T-helper 1 cell treated with Interleukin-12 subunit alpha and Interleukin-12 subunit beta and Interleukin-4 antibody, amounts not matched to agents 30 μg/mL and 1 μg/mL, for 36 hours (primary cell): Measurements from ENCODE around the gene SLC3A2.
"Not testable (repeated sequence)": the region's sequence is repeated elsewhere in the genome, so short reads cannot be mapped to it uniquely, and the experiment has no call there.

Source experiments
- H3K27ac Mint-ChIP-seq: one replicate; pipeline ENCODE4 v1.8.0; 2021; ENCODE audit warnings: mild to moderate bottlenecking, mixed read lengths
- H3K27me3 Mint-ChIP-seq: one replicate; pipeline ENCODE4 v1.8.0; 2021; ENCODE audit warnings: low read depth, mixed read lengths
- H3K36me3 Mint-ChIP-seq: one replicate; pipeline ENCODE4 v1.8.0; 2021; ENCODE audit warnings: low read depth, mixed read lengths
- H3K4me1 Mint-ChIP-seq: one replicate; pipeline ENCODE4 v1.8.0; 2021; ENCODE audit warnings: low read depth, mixed read lengths
- H3K4me3 Mint-ChIP-seq: one replicate; pipeline ENCODE4 v1.8.0; 2021; ENCODE audit warnings: mild to moderate bottlenecking, moderate library complexity, mixed read lengths
- H3K9me3 Mint-ChIP-seq: one replicate; pipeline ENCODE4 v1.8.0; 2021; ENCODE audit warnings: mixed read lengths

Gene SLC3A2

GRCh38 chr11:62933750-62934495 lies 53.2 kb downstream of the SLC3A2 start:
- no peaks in the 10 kb centered on the region for H3K4me1 Mint-ChIP-seq
- H3K4me3 Mint-ChIP-seq = no peak overlapping the region
- peaks cover 17% of the 10 kb centered on the region for H3K27me3 Mint-ChIP-seq
- H3K36me3 Mint-ChIP-seq = no peaks in the 10 kb centered on the region
- H3K27ac Mint-ChIP-seq = no peak overlapping the region
- peaks cover 9% of the 10 kb centered on the region for H3K9me3 Mint-ChIP-seq

GRCh38 chr11:62934496-62934785 lies 53.7 kb downstream of the SLC3A2 start:
- Mint-ChIP-seq H3K36me3 (no peaks in the 10 kb centered on the region), H3K27ac (no peak overlapping the region), H3K4me1 (no peaks in the 10 kb centered on the region)

GRCh38 chr11:62937528-62937927 lies 56.8 kb downstream of the SLC3A2 start:
- H3K27ac Mint-ChIP-seq, H3K9me3 Mint-ChIP-seq, H3K4me3 Mint-ChIP-seq, H3K36me3 Mint-ChIP-seq, H3K4me1 Mint-ChIP-seq, H3K27me3 Mint-ChIP-seq: not testable (repeated sequence)

More at GRCh38 chr11:62934496-62934785, 53.7 kb downstream of the SLC3A2 start:
- H3K4me3 Mint-ChIP-seq = no peak overlapping the region
- H3K27me3 Mint-ChIP-seq = peaks cover 13% of the 10 kb centered on the region
- peaks cover 9% of the 10 kb centered on the region for H3K9me3 Mint-ChIP-seq
